Fibroblast of lung (primary cell): ENCODE measurements around the gene IGSF21. TPM values are rescaled to one million over a fixed set of nuclear protein-coding genes. Genes with fewer than 3 reads are reported as not detected.

ENCODE experiments used
- DNase-seq, 2 donors: peaks; one replicate each; pipeline versions ENCODE4 v3.0.0 to v3.0.0-alpha.2; 2010; ENCODE audit warnings: low read depth in 2 of 2
- H2AFZ ChIP-seq: 2 replicates; pipeline ENCODE4 v1.5.1; 2012; ENCODE audit warnings: low read length, control low read depth, inconsistent platforms
- H3K27ac ChIP-seq: 2 replicates; pipeline ENCODE4 v1.5.1; 2011; ENCODE audit warnings: low read length, control low read depth; ENCODE audit not compliant: insufficient read depth
- H3K27me3 ChIP-seq: 2 replicates; pipeline ENCODE4 v1.5.1; 2011; ENCODE audit warnings: mild to moderate bottlenecking, low read length; ENCODE audit not compliant: control insufficient read depth, insufficient read depth
- H3K36me3 ChIP-seq: 2 replicates; pipeline ENCODE4 v1.5.1; 2011; ENCODE audit warnings: low read length; ENCODE audit not compliant: control insufficient read depth, insufficient read depth
- H3K4me1 ChIP-seq: 2 replicates; pipeline ENCODE4 v1.5.1; 2011; ENCODE audit warnings: low read length; ENCODE audit not compliant: control insufficient read depth, insufficient read depth; ENCODE audit errors: extremely low read depth
- H3K4me2 ChIP-seq: 2 replicates; pipeline ENCODE4 v1.5.1; 2011; ENCODE audit warnings: low read length, control low read depth; ENCODE audit not compliant: insufficient read depth; ENCODE audit errors: extremely low read depth
- H3K4me3 ChIP-seq, 4 experiments: fragments of 200-600 bp in 1 of 4; sonication (generic) in 1 of 4; replicated peaks in 1 of 4; 2 replicates each; pipeline ENCODE4 v1.5.1; 2011 to 2016; ENCODE audit warnings: low read length in 4 of 4, low read depth in 3 of 4, mild to moderate bottlenecking in 3 of 4, control low read depth in 2 of 4, inconsistent platforms in 1 of 4, mixed read lengths in 1 of 4; ENCODE audit not compliant: insufficient read depth in 1 of 4; ENCODE audit errors: control extremely low read depth in 1 of 4
- H3K79me2 ChIP-seq: 2 replicates; pipeline ENCODE4 v1.5.1; 2012; ENCODE audit warnings: mild to moderate bottlenecking, low read length, inconsistent platforms; ENCODE audit not compliant: control insufficient read depth, insufficient read depth
- H3K9ac ChIP-seq: 2 replicates; pipeline ENCODE4 v1.5.1; 2011; ENCODE audit warnings: mild to moderate bottlenecking, low read length, control low read depth; ENCODE audit not compliant: insufficient read depth
- H3K9me3 ChIP-seq: 2 replicates; pipeline ENCODE4 v1.5.1; 2012; ENCODE audit warnings: low read depth, low read length; ENCODE audit not compliant: control insufficient read depth, insufficient read depth
- H4K20me1 ChIP-seq: 2 replicates; pipeline ENCODE4 v1.5.1; 2011; ENCODE audit warnings: low read length; ENCODE audit not compliant: control insufficient read depth, insufficient read depth; ENCODE audit errors: extremely low read depth
- EZH2 ChIP-seq: IDR thresholded peaks from 2 replicates; pipeline ENCODE4 v1.5.1; 2012; ENCODE audit warnings: low read length, control low read depth, mild to moderate bottlenecking; ENCODE audit errors: missing control alignments
- polyA plus RNA-seq, 2 donors: library from polyadenylated mRNA; depleted of rRNA in 1 of 2; stranded (reverse) in 1 of 2; unstranded in 1 of 2; fragments of >200 nt; gene quantifications; 2 replicates each; pipeline ENCODE4 v1.2.1, GENCODE V29; 2011 to 2012; ENCODE audit warnings: missing spikeins in 1 of 2
- total RNA-seq: library from RNA; depleted of rRNA; stranded (reverse); fragments of >200 nt; gene quantifications from 2 replicates; pipeline ENCODE4 v1.2.1, GENCODE V29; 2014
- TF ChIP-seq, protein P1 (sequence below), 2 donors: IDR thresholded peaks in 1 of 2; conservative IDR thresholded peaks in 1 of 2; 1 replicate in 1 of 2; 2 replicates in 1 of 2; pipeline ENCODE4 v1.5.1; 2011 to 2012; ENCODE audit warnings: low read length in 2 of 2, control low read depth in 1 of 2, inconsistent platforms in 1 of 2, low read depth in 1 of 2, mild to moderate bottlenecking in 1 of 2

Gene IGSF21
- total and polyA plus RNA-seq, 2 donors (not counting 1 experiment from before 2014, with no cell fraction given) = not detected

DNA sequence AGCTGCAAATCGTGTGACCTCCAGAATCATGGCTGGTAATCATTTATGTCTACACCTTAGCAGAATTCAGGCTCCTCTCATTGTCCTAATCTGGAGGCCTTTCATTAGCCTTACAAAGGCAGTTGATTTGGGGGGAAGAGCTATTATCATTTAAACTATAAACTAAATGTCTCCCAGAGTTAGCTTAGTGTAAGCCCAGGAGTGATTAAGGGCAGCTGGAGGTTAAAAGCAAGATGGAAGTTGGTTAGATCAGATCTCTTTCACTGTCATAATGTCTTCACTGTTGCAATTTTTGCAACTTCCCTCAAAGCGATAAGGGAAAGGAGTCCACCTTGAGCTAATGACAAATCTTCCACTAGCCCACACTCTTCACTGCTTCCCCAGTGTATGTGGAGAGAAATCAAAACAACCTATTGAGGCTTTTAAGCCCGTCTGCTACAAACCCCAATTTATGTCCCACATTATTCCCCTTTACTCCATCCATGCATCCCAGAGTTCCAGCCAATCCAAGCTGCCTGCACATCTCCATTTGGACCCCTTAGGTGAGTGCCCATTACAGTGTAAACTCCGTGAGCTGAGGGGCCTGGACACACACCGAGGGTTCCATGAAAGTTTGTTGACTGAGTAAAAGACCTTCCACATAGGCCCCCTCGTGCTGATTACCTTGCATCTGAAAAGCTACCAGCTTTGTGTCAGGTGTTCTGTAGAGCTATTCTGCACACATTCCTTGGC, 311.7 kb downstream of the IGSF21 start:
- H3K27ac ChIP-seq = no peak overlapping the region
- no peak overlapping the region for H3K4me3 ChIP-seq
- TF ChIP-seq EZH2 = no peak
- TF ChIP-seq, protein P1, sequence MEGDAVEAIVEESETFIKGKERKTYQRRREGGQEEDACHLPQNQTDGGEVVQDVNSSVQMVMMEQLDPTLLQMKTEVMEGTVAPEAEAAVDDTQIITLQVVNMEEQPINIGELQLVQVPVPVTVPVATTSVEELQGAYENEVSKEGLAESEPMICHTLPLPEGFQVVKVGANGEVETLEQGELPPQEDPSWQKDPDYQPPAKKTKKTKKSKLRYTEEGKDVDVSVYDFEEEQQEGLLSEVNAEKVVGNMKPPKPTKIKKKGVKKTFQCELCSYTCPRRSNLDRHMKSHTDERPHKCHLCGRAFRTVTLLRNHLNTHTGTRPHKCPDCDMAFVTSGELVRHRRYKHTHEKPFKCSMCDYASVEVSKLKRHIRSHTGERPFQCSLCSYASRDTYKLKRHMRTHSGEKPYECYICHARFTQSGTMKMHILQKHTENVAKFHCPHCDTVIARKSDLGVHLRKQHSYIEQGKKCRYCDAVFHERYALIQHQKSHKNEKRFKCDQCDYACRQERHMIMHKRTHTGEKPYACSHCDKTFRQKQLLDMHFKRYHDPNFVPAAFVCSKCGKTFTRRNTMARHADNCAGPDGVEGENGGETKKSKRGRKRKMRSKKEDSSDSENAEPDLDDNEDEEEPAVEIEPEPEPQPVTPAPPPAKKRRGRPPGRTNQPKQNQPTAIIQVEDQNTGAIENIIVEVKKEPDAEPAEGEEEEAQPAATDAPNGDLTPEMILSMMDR (conservative IDR thresholded peaks at IDR 0.05 in 1 of 2, IDR thresholded peaks at IDR 0.05 in 1 of 2; ENCODE audit: low read depth in 1 of 2, low read length in 2 of 2) = no peak
- no peaks in the 10 kb centered on the region for H4K20me1 ChIP-seq
- no peaks in the 10 kb centered on the region for H3K27me3 ChIP-seq
- no peak for DNase-seq
- no peak overlapping the region for H2AFZ ChIP-seq
- H3K9ac ChIP-seq = no peak overlapping the region
- H3K4me2 ChIP-seq = no peak overlapping the region
- no peaks in the 10 kb centered on the region for H3K4me1 ChIP-seq
- H3K36me3 ChIP-seq = no peaks in the 10 kb centered on the region
- no peaks in the 10 kb centered on the region for H3K9me3 ChIP-seq
- no peaks in the 10 kb centered on the region for H3K79me2 ChIP-seq

DNA sequence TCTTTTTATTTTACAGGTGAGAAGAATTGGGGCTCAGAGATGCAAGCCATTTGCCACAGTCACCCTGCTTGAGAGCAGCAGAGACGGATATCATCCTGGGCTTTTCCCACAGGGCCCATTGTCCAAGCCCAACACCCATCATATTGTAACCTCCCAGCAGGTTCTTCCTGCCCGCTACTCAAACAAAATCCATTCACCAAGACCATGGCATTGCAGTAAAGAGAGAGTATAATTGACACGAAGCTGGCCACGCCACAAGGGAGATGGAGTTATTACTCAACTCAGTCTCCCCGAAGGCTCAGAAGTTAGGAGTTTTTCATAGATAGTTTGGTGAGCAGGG, 312.2 kb downstream of the IGSF21 start:
- no peaks in the 10 kb centered on the region for H3K79me2 ChIP-seq
- H4K20me1 ChIP-seq = no peaks in the 10 kb centered on the region
- no peak overlapping the region for H3K27ac ChIP-seq
- H3K36me3 ChIP-seq = no peaks in the 10 kb centered on the region
- no peak overlapping the region for H3K4me3 ChIP-seq
- no peaks in the 10 kb centered on the region for H3K9me3 ChIP-seq
- H3K27me3 ChIP-seq = no peaks in the 10 kb centered on the region
- H3K4me2 ChIP-seq = no peak overlapping the region
- DNase-seq = no peak
- no peak overlapping the region for H2AFZ ChIP-seq
- no peaks in the 10 kb centered on the region for H3K4me1 ChIP-seq
- TF ChIP-seq, protein P1 (conservative IDR thresholded peaks at IDR 0.05 in 1 of 2, IDR thresholded peaks at IDR 0.05 in 1 of 2; ENCODE audit: low read depth in 1 of 2, low read length in 2 of 2) = no peak
- no peak for TF ChIP-seq EZH2
- no peak overlapping the region for H3K9ac ChIP-seq

DNA sequence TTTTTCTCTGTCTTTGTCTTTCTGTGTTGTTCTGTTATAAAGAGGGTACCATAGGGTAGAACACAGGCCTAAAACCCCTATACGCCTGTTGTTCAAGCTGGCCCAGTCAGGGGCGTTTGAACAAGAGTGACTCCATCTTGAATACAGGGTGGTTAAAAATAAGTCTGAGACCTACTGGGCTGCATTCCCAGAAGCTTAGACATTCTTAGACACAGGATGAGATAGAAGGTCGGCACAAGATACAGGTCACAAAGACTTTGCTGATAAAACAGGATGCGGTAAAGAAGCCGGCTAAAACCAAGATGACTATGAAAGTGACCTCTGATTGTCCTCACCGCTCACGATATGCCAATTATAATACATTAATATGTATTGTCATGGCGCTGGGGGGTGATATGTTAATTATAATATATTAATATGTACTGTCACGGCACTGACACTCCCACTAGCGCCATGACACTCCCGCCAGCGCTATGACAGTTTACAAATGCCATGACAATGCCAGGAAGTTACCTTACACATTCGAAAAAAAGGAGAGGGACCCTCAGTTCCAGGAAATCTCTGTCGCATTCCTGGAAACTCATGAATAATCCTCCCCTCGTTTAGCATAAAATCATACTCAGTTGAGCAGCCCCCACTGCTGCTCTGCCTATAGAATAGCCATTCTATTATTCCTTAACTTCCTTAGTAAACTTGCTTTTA, 314.6 kb downstream of the IGSF21 start:
- Histone ChIP-seq H3K27me3 (no peaks in the 10 kb centered on the region), H3K4me1 (no peaks in the 10 kb centered on the region), H3K27ac (no peak overlapping the region), H4K20me1 (no peaks in the 10 kb centered on the region), H3K9ac (no peak overlapping the region), H3K79me2 (no peaks in the 10 kb centered on the region), H3K4me2 (no peak overlapping the region), H3K9me3 (no peaks in the 10 kb centered on the region), H3K4me3 (no peak overlapping the region), H3K36me3 (no peaks in the 10 kb centered on the region), H2AFZ (no peak overlapping the region)
- no peak for DNase-seq
- no peak for TF ChIP-seq EZH2
- TF ChIP-seq, protein P1 (conservative IDR thresholded peaks at IDR 0.05 in 1 of 2, IDR thresholded peaks at IDR 0.05 in 1 of 2; ENCODE audit: low read depth in 1 of 2, low read length in 2 of 2) = no peak
